H4 (cell line): ENCODE results near the gene DYNC1I1. TPM values are rescaled to one million over a fixed set of nuclear protein-coding genes. Genes with fewer than 3 reads are reported as not detected.
A peak's percentile ranks its signal among the peaks of the same experiment; 100 is the strongest.

Experiments used
- DNase-seq: peaks from one replicate; pipeline ENCODE4 v3.0.0-alpha.2; 2015; ENCODE audit warnings: low spot score
- total RNA-seq: library from RNA; depleted of rRNA; stranded (reverse); fragments of >200 nt; shearing (Covaris generic); gene quantifications from 2 replicates; pipeline ENCODE4 v1.2.3, GENCODE V29; 2014

Gene DYNC1I1
- total RNA-seq, 1 experiment from 2014 or later = 6.5 TPM

- DNase-seq = no peak
These were observed 304.0 kb downstream of the DYNC1I1 start for GRCh38 chr7:96076350-96076707.

- no peak for DNase-seq
These were observed 307.7 kb downstream of the DYNC1I1 start for GRCh38 chr7:96080027-96080426.

GRCh38 chr7:96084881-96085553 is 312.7 kb downstream of the DYNC1I1 start:
- peak; percentile 76 for DNase-seq

GRCh38 chr7:96085953-96086352 is 313.6 kb downstream of the DYNC1I1 start:
- no peak for DNase-seq

GRCh38 chr7:96088579-96088978 is 316.2 kb downstream of the DYNC1I1 start:
- no peak for DNase-seq

- DNase-seq = no peak
These were observed 317.2 kb downstream of the DYNC1I1 start for GRCh38 chr7:96089511-96089910.

GRCh38 chr7:96090756-96091155 is 318.4 kb downstream of the DYNC1I1 start:
- DNase-seq = no peak

GRCh38 chr7:96093435-96093834 is 321.1 kb downstream of the DYNC1I1 start:
- peak; percentile 61 for DNase-seq

GRCh38 chr7:96097835-96098234 is 325.5 kb downstream of the DYNC1I1 start:
- no peak for DNase-seq

- DNase-seq = no peak
These were observed 328.4 kb downstream of the DYNC1I1 start for GRCh38 chr7:96100737-96101136.

GRCh38 chr7:96102096-96102811 is 329.9 kb downstream of the DYNC1I1 start:
- DNase-seq = no peak

- DNase-seq = no peak
These were observed 332.6 kb downstream of the DYNC1I1 start for GRCh38 chr7:96104984-96105383.

- no peak for DNase-seq
These were observed 339.1 kb downstream of the DYNC1I1 start for GRCh38 chr7:96111405-96111804.

- no peak for DNase-seq
These were observed 341.8 kb downstream of the DYNC1I1 start for GRCh38 chr7:96114190-96114589.

GRCh38 chr7:96116173-96116572 is 343.8 kb downstream of the DYNC1I1 start:
- DNase-seq = no peak

GRCh38 chr7:96118449-96119001 is 346.2 kb downstream of the DYNC1I1 start:
- DNase-seq = peak; percentile 42

GRCh38 chr7:96120445-96121225 is 348.3 kb downstream of the DYNC1I1 start:
- DNase-seq = no peak

GRCh38 chr7:96121752-96122151 is 349.4 kb downstream of the DYNC1I1 start:
- DNase-seq = no peak

GRCh38 chr7:96122746-96123145 is 350.4 kb downstream of the DYNC1I1 start:
- DNase-seq = no peak

GRCh38 chr7:96126382-96126781 is 354.0 kb downstream of the DYNC1I1 start:
- DNase-seq = no peak

GRCh38 chr7:96127746-96128145 is 355.4 kb downstream of the DYNC1I1 start:
- no peak for DNase-seq

- DNase-seq = no peak
These were observed 359.2 kb downstream of the DYNC1I1 start for GRCh38 chr7:96131525-96131924.
